HCT116 (cell line): ENCODE measurements around the gene FBXO15. TPM values are rescaled to one million over a fixed set of nuclear protein-coding genes. Genes with fewer than 3 reads are reported as not detected.

Source experiments
- ATAC-seq: fragments of 200-7000 bp; cut with Tn5 transposase; 2 replicates; pipeline ENCODE4 v1.9.1; 2020; ENCODE audit warnings: mild to moderate bottlenecking, moderate library complexity
- BruUV-seq: library from RNA; stranded (reverse); fragments of 400-500 nt; replicated peaks from 2 replicates; lab custom pipeline; 2021; lab: Mats Ljungman, UMichigan
- CTCF ChIA-PET: fragments of 300-600 bp; sonication (Branson Sonifier 250); formaldehyde crosslinking; loops from one replicate; lab custom pipeline; 2021; ENCODE audit warnings: antibody characterized with exemption; lab: Charles Lee
- POLR2A ChIA-PET: fragments of 300-600, 350-600 bp; sonication (Branson Sonifier 250); formaldehyde crosslinking; loops from one replicate; lab custom pipeline; 2021; ENCODE audit warnings: antibody characterized with exemption; lab: Charles Lee
- RAD21 ChIA-PET, 2 experiments: fragments of 300-600 bp; sonication (Branson Sonifier 250); formaldehyde crosslinking; loops; one replicate each; lab custom pipeline; 2023; ENCODE audit warnings: low total read pairs in 2 of 2; ENCODE audit not compliant: uncharacterized antibody in 2 of 2, unreplicated experiment in 2 of 2, low non-redundant PET in 1 of 2; lab: Charles Lee
- DNase-seq: peaks from one replicate; pipeline ENCODE4 v3.0.0-alpha.2; 2010; ENCODE audit warnings: low read depth, low spot score
- H2AFZ ChIP-seq: fragments of 200-600 bp; shearing (Covaris generic), sonication (generic); 2 replicates; pipeline ENCODE4 v1.6.1; 2017; ENCODE audit warnings: low read depth, mixed run types, mixed read lengths, antibody characterized with exemption, low read length; ENCODE audit not compliant: poor library complexity, severe bottlenecking
- H3K27ac ChIP-seq: 2 replicates; pipeline ENCODE4 v1.5.1; 2012; ENCODE audit warnings: low read depth, low read length
- H3K27me3 ChIP-seq: fragments of 200-600 bp; sonication (generic); 2 replicates; pipeline ENCODE4 v1.6.1; 2016; ENCODE audit warnings: mixed run types, low read length, mixed read lengths; ENCODE audit not compliant: insufficient read depth
- H3K36me3 ChIP-seq, 2 experiments: fragments of 200-500 bp in 1 of 2; fragments of 200-600 bp in 1 of 2; sonication (Bioruptor generic) in 1 of 2; sonication (generic) in 1 of 2; 2 replicates each; pipeline versions ENCODE4 v1.5.1 to v1.6.1; 2014 to 2016; ENCODE audit warnings: low read length in 2 of 2, inconsistent platforms in 1 of 2, mixed read lengths in 1 of 2, mixed run types in 1 of 2; ENCODE audit not compliant: insufficient read depth in 2 of 2, control insufficient read depth in 1 of 2
- H3K4me1 ChIP-seq, 2 experiments: fragments of 200-600 bp in 1 of 2; sonication (generic) in 1 of 2; 2 replicates each; pipeline versions ENCODE4 v1.5.1 to v1.6.1; 2012 to 2017; ENCODE audit warnings: low read length in 2 of 2, inconsistent platforms in 1 of 2, mild to moderate bottlenecking in 1 of 2, mixed read lengths in 1 of 2, mixed run types in 1 of 2, moderate library complexity in 1 of 2; ENCODE audit not compliant: insufficient read depth in 2 of 2, control insufficient read depth in 1 of 2
- H3K4me2 ChIP-seq: fragments of 200-600 bp; sonication (generic); 2 replicates; pipeline ENCODE4 v1.6.1; 2017; ENCODE audit warnings: mixed run types, low read length, mixed read lengths
- H3K4me3 ChIP-seq, 2 experiments: fragments of 200-600 bp in 1 of 2; sonication (generic) in 1 of 2; replicated peaks in 1 of 2; 2 replicates each; pipeline ENCODE4 v1.5.1; 2011 to 2016; ENCODE audit warnings: low read length in 2 of 2, control low read depth in 1 of 2, low read depth in 1 of 2, mild to moderate bottlenecking in 1 of 2, mixed read lengths in 1 of 2, mixed run types in 1 of 2
- H3K79me2 ChIP-seq: fragments of 200-600 bp; sonication (generic); 2 replicates; pipeline ENCODE4 v1.6.1; 2017; ENCODE audit warnings: mild to moderate bottlenecking, mixed run types, low read length, moderate library complexity, mixed read lengths; ENCODE audit not compliant: insufficient read depth
- H3K9ac ChIP-seq: fragments of 200-600 bp; sonication (generic); 2 replicates; pipeline ENCODE4 v1.6.1; 2016; ENCODE audit warnings: low read length, mixed read lengths
- H3K9me2 ChIP-seq: fragments of 200-600 bp; sonication (generic), shearing (Covaris generic); 2 replicates; pipeline ENCODE4 v1.6.1; 2017; ENCODE audit warnings: mixed run types, mild to moderate bottlenecking, moderate library complexity; ENCODE audit not compliant: insufficient read depth
- H3K9me3 ChIP-seq, 2 experiments: fragments of 200-500 bp in 1 of 2; fragments of 200-600 bp in 1 of 2; sonication (Bioruptor generic) in 1 of 2; sonication (generic) in 1 of 2; 2 replicates each; pipeline ENCODE4 v1.6.1; 2014 to 2017; ENCODE audit warnings: low read length in 2 of 2, mixed read lengths in 2 of 2, inconsistent platforms in 1 of 2, low read depth in 1 of 2, mild to moderate bottlenecking in 1 of 2, mixed run types in 1 of 2, moderate library complexity in 1 of 2; ENCODE audit not compliant: control insufficient read depth in 1 of 2, insufficient read depth in 1 of 2
- H4K20me1 ChIP-seq: fragments of 200-600 bp; sonication (generic), shearing (Covaris generic); 2 replicates; pipeline ENCODE4 v1.6.1; 2017; ENCODE audit warnings: mixed run types, mild to moderate bottlenecking, moderate library complexity; ENCODE audit not compliant: insufficient read depth
- CEBPB ChIP-seq: IDR thresholded peaks from 2 replicates; pipeline ENCODE4 v1.6.1; 2012; ENCODE audit warnings: low read depth
- EGR1 ChIP-seq: IDR thresholded peaks from 2 replicates; pipeline ENCODE4 v1.6.1; 2012; ENCODE audit warnings: low read depth
- EZH2 ChIP-seq: fragments of 200-600 bp; sonication (generic); IDR thresholded peaks from 2 replicates; pipeline ENCODE4 v1.6.1; 2017; ENCODE audit warnings: antibody characterized with exemption, mixed run types
- FOSL1 ChIP-seq: IDR thresholded peaks from 2 replicates; pipeline ENCODE4 v1.6.1; 2012; ENCODE audit warnings: low read depth
- JUND ChIP-seq: IDR thresholded peaks from 2 replicates; pipeline ENCODE4 v1.6.1; 2012
- POLR2A ChIP-seq: IDR thresholded peaks from 2 replicates; pipeline ENCODE4 v1.7.0; 2011; ENCODE audit warnings: borderline replicate concordance; ENCODE audit not compliant: insufficient read depth, insufficient read length; ENCODE audit errors: extremely low read depth
- POLR2AphosphoS5 ChIP-seq: IDR thresholded peaks from 2 replicates; pipeline ENCODE4 v1.6.1; 2011; ENCODE audit warnings: mild to moderate bottlenecking, low read depth, low read length, moderate library complexity
- SIN3A ChIP-seq: IDR thresholded peaks from 2 replicates; pipeline ENCODE4 v1.6.1; 2012; ENCODE audit warnings: low read depth
- SP1 ChIP-seq: IDR thresholded peaks from 2 replicates; pipeline ENCODE4 v1.6.1; 2012; ENCODE audit warnings: low read depth
- SRF ChIP-seq: IDR thresholded peaks from 2 replicates; pipeline ENCODE4 v1.6.1; 2012; ENCODE audit warnings: low read depth
- YY1 ChIP-seq: IDR thresholded peaks from 2 replicates; pipeline ENCODE4 v1.6.1; 2011; ENCODE audit warnings: low read length, low read depth, moderate library complexity, mild to moderate bottlenecking; ENCODE audit not compliant: insufficient replicate concordance; ENCODE audit errors: extremely low read depth
- ZFX ChIP-seq: fragments of 450-650 bp; IDR thresholded peaks from 2 replicates; pipeline ENCODE4 v1.6.1; 2017
- ZNF274 ChIP-seq: fragments of 200-500 bp; sonication (Bioruptor generic); IDR thresholded peaks from 2 replicates; pipeline ENCODE4 v1.6.1; 2014; ENCODE audit warnings: mild to moderate bottlenecking, low read depth, low read length, inconsistent platforms
- intact Hi-C: fragments of 100-400 bp; cut with micrococcal nuclease; formaldehyde crosslinking; loops from 2 replicates; pipeline ENCODE4 v1.10.0; 2022
- total RNA-seq: library from RNA; stranded (reverse); gene quantifications from one replicate; pipeline ENCODE4 v1.2.1, GENCODE V29; 2021; ENCODE audit not compliant: unreplicated experiment
- TF ChIP-seq, protein P1 (sequence below), 3 experiments: fragments of 200-600 bp in 1 of 3; sonication (generic) in 1 of 3; IDR thresholded peaks in 2 of 3; conservative IDR thresholded peaks in 1 of 3; 2 replicates each; pipeline ENCODE4 v1.5.1; 2012 to 2017; ENCODE audit warnings: low read depth in 2 of 3, low read length in 2 of 3, antibody characterized with exemption in 1 of 3, borderline replicate concordance in 1 of 3, control low read depth in 1 of 3, mild to moderate bottlenecking in 1 of 3, mixed read lengths in 1 of 3, mixed run types in 1 of 3, moderate library complexity in 1 of 3; ENCODE audit not compliant: insufficient read depth in 1 of 3
- TF ChIP-seq, protein P2 (sequence below): IDR thresholded peaks from 2 replicates; pipeline ENCODE4 v1.6.1; 2012
- TF ChIP-seq, protein P3 (sequence below): IDR thresholded peaks from 2 replicates; pipeline ENCODE4 v1.6.1; 2012
- TF ChIP-seq, protein P4 (sequence below): IDR thresholded peaks from 2 replicates; pipeline ENCODE4 v1.6.1; 2012; ENCODE audit warnings: low read depth
- TF ChIP-seq, protein P5 (sequence below): IDR thresholded peaks from 2 replicates; pipeline ENCODE4 v1.6.1; 2011; ENCODE audit warnings: mild to moderate bottlenecking, low read length, moderate library complexity; ENCODE audit not compliant: insufficient replicate concordance; ENCODE audit errors: extremely low read depth

FBXO15 gene
- total RNA-seq, 1 experiment from 2014 or later: 1.1 TPM

GRCh38 chr18:74074668-74075564 lies 72.7 kb downstream of the FBXO15 start:
- H3K27ac ChIP-seq: no peak overlapping the region
- no peak overlapping the region for H3K4me2 ChIP-seq
- no peak overlapping the region for H3K4me3 ChIP-seq
- H4K20me1 ChIP-seq: no peaks in the 10 kb centered on the region
- TF ChIP-seq ZNF274 (no peak), SIN3A (no peak), CEBPB (no peak), JUND (no peak), EGR1 (no peak), SP1 (no peak), EZH2 (no peak), POLR2AphosphoS5 (no peak), SRF (no peak), FOSL1 (no peak), POLR2A (no peak), ZFX (no peak), YY1 (no peak)
- TF ChIP-seq, protein P1, sequence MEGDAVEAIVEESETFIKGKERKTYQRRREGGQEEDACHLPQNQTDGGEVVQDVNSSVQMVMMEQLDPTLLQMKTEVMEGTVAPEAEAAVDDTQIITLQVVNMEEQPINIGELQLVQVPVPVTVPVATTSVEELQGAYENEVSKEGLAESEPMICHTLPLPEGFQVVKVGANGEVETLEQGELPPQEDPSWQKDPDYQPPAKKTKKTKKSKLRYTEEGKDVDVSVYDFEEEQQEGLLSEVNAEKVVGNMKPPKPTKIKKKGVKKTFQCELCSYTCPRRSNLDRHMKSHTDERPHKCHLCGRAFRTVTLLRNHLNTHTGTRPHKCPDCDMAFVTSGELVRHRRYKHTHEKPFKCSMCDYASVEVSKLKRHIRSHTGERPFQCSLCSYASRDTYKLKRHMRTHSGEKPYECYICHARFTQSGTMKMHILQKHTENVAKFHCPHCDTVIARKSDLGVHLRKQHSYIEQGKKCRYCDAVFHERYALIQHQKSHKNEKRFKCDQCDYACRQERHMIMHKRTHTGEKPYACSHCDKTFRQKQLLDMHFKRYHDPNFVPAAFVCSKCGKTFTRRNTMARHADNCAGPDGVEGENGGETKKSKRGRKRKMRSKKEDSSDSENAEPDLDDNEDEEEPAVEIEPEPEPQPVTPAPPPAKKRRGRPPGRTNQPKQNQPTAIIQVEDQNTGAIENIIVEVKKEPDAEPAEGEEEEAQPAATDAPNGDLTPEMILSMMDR (IDR thresholded peaks at IDR 0.05 in 2 of 3, conservative IDR thresholded peaks at IDR 0.05 in 1 of 3; ENCODE audit: borderline replicate concordance in 1 of 3, insufficient read depth in 1 of 3, low read depth in 2 of 3, low read length in 2 of 3): no peak
- TF ChIP-seq, protein P2, sequence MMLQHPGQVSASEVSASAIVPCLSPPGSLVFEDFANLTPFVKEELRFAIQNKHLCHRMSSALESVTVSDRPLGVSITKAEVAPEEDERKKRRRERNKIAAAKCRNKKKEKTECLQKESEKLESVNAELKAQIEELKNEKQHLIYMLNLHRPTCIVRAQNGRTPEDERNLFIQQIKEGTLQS: no peak
- TF ChIP-seq, protein P3, sequence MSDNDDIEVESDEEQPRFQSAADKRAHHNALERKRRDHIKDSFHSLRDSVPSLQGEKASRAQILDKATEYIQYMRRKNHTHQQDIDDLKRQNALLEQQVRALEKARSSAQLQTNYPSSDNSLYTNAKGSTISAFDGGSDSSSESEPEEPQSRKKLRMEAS: no peak
- TF ChIP-seq, protein P4, sequence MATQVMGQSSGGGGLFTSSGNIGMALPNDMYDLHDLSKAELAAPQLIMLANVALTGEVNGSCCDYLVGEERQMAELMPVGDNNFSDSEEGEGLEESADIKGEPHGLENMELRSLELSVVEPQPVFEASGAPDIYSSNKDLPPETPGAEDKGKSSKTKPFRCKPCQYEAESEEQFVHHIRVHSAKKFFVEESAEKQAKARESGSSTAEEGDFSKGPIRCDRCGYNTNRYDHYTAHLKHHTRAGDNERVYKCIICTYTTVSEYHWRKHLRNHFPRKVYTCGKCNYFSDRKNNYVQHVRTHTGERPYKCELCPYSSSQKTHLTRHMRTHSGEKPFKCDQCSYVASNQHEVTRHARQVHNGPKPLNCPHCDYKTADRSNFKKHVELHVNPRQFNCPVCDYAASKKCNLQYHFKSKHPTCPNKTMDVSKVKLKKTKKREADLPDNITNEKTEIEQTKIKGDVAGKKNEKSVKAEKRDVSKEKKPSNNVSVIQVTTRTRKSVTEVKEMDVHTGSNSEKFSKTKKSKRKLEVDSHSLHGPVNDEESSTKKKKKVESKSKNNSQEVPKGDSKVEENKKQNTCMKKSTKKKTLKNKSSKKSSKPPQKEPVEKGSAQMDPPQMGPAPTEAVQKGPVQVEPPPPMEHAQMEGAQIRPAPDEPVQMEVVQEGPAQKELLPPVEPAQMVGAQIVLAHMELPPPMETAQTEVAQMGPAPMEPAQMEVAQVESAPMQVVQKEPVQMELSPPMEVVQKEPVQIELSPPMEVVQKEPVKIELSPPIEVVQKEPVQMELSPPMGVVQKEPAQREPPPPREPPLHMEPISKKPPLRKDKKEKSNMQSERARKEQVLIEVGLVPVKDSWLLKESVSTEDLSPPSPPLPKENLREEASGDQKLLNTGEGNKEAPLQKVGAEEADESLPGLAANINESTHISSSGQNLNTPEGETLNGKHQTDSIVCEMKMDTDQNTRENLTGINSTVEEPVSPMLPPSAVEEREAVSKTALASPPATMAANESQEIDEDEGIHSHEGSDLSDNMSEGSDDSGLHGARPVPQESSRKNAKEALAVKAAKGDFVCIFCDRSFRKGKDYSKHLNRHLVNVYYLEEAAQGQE: no peak
- TF ChIP-seq, protein P5, sequence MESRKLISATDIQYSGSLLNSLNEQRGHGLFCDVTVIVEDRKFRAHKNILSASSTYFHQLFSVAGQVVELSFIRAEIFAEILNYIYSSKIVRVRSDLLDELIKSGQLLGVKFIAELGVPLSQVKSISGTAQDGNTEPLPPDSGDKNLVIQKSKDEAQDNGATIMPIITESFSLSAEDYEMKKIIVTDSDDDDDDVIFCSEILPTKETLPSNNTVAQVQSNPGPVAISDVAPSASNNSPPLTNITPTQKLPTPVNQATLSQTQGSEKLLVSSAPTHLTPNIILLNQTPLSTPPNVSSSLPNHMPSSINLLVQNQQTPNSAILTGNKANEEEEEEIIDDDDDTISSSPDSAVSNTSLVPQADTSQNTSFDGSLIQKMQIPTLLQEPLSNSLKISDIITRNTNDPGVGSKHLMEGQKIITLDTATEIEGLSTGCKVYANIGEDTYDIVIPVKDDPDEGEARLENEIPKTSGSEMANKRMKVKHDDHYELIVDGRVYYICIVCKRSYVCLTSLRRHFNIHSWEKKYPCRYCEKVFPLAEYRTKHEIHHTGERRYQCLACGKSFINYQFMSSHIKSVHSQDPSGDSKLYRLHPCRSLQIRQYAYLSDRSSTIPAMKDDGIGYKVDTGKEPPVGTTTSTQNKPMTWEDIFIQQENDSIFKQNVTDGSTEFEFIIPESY: no peak
- TF ChIP-seq, all 23 proteins: peak for 0
- Histone ChIP-seq H2AFZ (no peak overlapping the region), H3K27me3 (peaks cover 21% of the 10 kb centered on the region), H3K79me2 (no peaks in the 10 kb centered on the region), H3K4me1 (no peaks in the 10 kb centered on the region), H3K9ac (no peak overlapping the region), H3K9me2 (no peaks in the 10 kb centered on the region), H3K36me3 (no peaks in the 10 kb centered on the region), H3K9me3 (no peaks in the 10 kb centered on the region)
- ATAC-seq (no peak), DNase-seq (no peak)
- BruUV-seq: no TSS peak
- intact Hi-C loops: no loop called here
- CTCF ChIA-PET: no interaction called here
- RAD21 ChIA-PET: no interaction called here
- POLR2A ChIA-PET: no interaction called here
